SHP77 treated with DMSO at 0.1 percent for 48 hours (cell line): ENCODE measurements around the gene MAP7D2.

Source experiments
- DNase-seq: peaks from one replicate; lab custom pipeline; 2025; lab: John Stamatoyannopoulos, UW

Gene MAP7D2

DNA sequence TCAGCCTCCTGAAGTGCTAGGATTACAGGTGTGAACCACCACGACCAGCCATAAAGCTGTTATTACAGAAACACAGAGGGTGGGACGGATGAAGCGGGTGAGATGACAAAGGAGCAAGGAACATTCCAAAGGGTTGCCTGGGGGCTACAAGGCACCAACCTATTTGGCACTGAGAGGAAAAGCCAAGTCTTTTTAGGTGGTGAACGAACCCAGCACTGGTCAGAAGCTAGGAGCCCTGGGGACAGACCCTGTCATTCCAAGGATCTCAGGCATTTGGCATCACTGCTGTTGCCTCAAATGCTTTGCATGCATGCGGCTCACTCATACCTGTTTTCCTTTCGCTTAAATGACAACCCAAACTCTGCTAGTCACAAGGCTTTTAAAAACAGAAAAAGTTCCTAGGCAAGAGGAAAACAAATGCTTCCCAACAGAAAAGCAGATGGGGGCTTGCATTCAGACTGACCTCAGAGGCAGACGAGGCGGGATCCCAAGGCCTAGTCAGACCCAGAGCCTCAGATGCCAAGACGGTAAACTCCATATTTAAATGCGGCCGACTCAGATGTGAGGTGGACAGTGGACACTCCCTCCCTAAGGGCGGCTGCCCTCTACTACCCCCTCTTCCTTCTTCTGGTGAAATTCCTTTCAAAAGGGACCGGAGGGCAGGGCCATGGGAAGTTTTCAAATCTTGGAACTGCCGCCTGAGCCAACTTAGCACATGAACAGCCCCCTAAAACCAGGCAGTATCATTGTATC lies 4.5 kb downstream of the MAP7D2 start:
- no peak for DNase-seq

DNA sequence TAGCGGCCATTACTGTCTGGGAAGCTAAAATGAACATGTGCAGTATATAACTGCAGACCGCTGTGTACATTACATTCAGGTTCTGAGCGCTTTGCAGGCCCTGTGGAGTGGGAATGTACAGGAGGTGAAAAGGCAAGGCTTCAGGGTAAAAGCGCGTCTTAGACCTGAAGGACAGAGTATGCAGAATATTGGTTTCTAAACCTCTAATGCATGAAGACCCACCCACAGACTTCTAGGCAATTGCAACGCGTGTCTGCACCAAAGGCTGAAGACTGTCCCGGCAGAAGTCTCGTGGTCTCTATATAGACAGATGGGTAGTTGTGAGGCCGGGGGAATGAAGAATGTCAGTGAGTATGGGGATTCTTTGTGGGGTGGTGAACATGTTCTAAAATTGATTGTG lies 5.4 kb downstream of the MAP7D2 start:
- no peak for DNase-seq

GRCh38 chrX:20101934-20102581 lies 14.6 kb downstream of the MAP7D2 start:
- DNase-seq = no peak

GRCh38 chrX:20091499-20091898 lies 25.2 kb downstream of the MAP7D2 start:
- no peak for DNase-seq

DNA sequence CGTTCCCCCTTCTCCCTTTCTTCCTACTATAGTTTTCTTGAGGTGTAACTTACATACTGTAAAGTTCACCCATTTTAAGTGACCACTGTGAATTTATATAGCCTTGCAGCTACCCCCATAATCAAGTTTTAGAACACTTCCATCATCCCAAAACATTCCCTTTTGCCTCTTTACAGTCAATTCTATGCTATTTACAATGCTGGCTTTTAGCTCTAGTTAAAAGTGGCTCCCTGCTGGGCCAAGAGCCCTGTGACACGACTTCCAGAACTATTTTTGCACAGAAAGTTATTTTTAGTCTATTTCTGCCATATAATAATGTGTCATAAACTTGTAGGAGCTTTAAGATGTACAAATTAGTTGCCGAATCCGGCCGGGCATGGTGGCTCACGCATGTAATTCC lies 26.9 kb downstream of the MAP7D2 start:
- no peak for DNase-seq

DNA sequence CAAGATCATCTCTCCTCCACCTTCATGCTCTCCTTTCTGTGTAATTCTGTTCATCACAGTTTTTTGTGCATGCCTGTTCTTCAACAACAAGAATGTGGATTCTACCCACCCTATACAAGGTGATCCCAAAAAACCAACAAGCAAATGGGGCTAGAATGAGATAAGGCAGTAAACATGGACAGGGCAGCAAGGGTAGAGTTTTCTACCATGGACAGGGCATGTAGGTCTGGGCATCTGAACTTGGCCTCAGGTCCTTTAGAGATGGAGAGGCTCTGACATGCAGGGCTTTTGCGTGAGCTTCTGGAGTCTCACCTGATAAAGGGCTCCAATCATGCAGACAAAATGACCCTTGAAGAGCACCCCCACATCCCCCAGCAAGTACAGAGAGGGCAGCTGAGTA lies 36.4 kb downstream of the MAP7D2 start:
- DNase-seq = no peak

DNA sequence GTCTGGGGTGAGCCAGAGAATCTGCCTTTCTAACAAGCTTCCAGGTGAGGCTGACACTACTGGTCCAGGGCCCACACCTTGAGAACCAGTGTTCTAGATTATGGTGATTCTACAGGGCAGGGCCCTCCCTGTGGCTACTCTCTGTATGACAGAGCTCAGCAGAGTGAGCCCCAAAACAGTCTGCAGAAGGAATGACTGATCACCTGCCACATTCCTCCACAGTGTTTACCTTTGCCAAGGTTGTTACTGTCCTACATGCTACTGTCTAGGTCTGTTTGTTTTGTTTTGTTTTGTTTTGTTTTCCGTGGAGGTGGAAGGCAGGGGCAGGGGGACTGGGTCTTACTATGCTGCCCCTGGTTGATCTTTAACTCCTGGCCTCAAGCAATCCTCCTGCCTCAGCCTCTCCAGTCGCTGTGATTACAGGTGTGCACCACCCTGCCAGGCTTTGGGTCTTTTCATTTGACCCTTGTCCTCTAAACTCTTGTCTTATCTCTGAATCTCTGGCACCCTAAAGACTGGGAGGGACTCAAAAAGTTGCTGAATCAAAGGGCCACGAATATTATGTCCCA lies 45.1 kb downstream of the MAP7D2 start:
- no peak for DNase-seq

- no peak for DNase-seq
Observed at GRCh38 chrX:20067709-20068561, 48.8 kb downstream of the MAP7D2 start.

GRCh38 chrX:20066968-20067708 lies 49.6 kb downstream of the MAP7D2 start:
- DNase-seq = peak; percentile 6

DNA sequence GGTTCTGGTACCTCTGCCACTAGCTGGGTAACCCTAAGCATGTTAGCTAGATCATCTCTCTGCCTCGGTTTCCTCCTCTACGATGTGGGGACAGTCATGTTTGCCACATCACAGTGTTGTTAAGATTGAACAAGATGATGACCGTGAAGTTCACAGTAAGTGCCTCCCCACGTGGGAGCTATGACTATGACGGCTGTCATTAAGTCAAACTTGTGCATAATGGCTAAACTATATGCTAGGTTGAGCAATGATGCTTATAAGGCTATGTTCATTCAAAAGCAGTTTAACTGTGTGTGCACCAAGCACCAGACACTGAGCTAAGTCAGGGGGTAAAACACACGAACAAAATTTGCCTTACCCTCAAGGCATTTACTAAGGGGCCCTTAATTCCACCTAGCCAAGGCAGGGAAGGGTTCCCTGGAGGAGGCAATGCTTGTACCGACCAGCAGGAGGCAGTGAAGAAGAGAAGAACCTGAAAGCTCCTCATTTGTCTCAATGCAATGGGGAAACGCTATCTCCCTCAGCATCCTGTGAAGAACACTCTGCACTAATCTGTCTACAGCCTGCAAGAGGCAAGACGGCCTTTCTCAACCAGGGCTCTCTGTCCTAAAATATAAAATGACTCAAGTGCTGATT lies 52.9 kb downstream of the MAP7D2 start:
- DNase-seq = no peak

DNA sequence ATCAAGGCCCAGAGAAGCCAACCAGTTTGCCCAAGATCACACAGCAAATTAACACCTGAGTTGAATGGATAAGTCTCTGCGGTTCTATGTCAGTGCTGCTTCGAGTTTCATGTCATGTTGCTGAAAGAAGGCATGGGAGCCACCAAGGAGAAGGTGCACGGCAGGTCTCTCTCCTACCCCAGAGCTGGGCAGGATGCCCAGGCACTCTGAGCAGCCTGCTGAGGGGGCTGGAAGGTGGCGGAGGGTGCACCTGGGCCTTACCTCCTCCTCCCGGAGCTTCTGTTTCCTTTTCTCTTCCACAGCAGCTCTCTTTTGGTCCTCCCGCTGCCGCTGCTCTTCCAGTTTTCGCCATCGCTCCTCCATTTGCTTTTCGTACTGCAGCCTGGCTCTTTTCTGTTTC lies 53.6 kb downstream of the MAP7D2 start:
- no peak for DNase-seq

DNA sequence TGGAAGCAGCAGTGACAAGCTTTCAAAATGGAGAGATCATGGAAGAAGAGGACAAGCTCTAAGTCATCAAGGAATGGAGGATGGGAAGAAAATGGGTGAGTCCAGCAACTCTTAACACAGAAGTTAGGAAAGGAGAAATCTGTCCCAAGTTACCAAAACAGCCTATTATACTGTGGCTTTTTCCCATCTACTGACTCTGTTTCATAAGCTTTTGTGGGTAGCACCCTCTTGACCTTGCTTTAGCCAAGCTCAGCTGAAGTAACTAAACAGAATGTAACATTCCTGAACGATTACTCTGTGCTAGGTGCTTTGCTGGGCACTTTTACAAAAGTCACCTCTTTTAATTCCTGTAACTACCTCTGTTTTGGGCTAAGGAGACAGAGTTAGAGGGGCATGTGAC lies 54.9 kb downstream of the MAP7D2 start:
- no peak for DNase-seq

DNA sequence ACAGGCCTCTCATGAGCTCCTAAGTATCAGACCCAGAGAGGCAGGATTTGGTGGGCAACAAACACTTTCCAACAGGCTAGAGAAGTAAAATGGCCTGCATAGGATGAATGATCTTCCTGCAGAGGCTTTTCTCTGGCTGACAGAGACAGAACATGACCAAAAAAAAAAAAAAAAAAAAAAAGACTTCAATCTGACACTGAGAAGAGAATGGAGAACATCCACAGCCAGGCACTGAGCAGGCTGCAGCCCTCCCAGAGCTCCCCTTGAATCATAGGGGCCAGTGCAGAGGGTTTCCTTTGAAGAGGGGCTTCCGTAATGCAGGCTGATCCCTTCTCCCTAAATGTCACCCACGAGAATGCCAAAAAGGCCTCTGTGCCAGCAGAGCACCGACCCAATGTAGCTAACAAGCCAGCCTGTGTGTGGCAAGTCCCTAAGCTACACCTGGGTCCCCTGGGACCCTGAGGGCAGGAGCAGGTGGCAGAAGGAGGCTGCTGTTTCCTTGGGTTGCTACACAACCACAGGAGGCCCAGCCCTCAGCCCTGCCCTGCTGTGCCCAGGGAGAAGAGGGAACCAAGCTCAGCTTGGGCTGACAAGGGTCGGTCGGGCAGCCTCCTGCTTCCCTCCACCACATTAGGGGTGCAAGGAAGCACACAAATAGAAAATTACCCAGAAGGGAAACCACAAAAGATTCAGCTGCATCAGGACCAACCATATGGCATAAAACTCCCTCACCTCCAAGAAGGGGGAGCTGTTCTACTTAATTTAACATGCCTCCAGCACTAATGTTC lies 55.6 kb downstream of the MAP7D2 start:
- DNase-seq = no peak

- no peak for DNase-seq
Observed at GRCh38 chrX:20059467-20060128, 57.1 kb downstream of the MAP7D2 start.

GRCh38 chrX:20057479-20057878 lies 59.2 kb downstream of the MAP7D2 start:
- no peak for DNase-seq

DNA sequence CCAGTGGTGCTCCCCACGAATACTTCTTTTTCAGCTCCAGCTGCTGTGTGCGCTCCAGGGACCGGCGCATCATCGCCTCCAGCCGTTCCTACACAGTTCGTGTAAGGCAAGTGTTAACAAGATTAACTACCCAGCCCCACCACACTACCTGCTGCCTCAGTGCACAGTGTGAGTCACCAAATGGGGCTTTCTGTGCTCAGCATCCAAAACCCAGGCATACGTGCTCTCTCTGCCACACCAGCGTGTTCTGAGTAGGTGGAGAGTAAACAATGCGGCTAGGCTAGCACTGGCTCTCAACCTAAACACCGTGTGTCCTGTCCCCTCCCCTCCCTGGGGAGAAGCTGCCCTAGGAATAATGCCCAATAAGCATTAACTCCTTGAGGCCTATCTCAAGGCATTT lies 60.0 kb downstream of the MAP7D2 start:
- DNase-seq = no peak

GRCh38 chrX:20053537-20053936 lies 63.2 kb downstream of the MAP7D2 start:
- no peak for DNase-seq

DNA sequence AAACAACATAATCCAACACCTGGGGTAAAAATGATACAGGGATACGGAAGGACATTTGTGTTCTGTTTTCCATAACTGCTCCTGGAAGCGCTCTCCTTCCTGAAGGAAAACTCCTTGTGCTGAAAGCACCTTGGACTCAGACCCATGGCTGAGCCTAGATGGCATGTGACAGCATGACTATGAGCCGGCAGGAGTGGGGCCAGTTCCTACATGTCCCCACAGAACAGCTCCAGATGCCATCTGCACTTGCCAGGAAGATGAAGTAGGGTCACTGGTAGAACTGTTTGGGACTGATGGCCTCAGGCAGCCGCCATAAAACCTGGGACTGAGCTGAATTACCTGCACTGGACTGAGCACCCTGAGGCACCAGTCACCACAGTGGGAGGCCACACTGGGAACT lies 69.8 kb downstream of the MAP7D2 start:
- no peak for DNase-seq

DNA sequence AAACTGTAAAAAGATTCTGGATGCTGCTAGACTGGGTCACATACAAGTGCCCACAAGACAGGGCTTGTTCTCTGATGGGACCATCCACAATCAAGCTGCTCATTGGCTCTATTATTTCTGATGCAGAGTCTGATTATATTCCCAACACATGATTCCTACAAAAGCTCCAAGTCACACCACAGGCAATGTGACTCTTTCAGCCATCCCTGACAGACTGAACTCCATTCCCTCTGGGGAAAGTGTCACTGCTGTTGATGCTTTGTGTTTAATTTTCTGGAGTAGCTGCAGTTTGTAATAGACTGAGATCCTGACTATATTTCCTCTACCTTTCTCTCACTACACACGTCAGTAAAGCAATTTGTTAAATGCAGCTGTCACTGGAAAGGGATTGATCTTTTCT lies 70.5 kb downstream of the MAP7D2 start:
- no peak for DNase-seq

DNA sequence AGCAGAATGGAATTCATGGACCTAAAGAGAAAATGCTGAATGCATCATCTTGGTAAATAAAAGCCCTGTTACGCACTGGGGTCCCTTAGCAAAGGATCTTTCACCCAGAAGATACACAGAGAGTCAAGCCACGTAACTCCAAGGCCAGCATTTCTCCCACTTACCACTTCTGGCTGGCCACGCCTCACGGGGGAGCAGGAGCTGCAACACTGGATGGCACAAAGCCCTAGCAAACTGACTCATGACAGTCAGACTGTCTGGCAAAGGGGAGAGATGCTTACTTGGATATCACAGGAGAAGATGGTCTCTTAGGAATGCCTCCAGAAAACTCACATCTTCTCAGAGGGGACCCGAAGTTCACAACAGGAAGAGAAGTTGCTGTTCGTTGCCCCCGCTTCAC lies 74.5 kb downstream of the MAP7D2 start:
- no peak for DNase-seq
